ENCODE data around the gene TSHZ1. TPM values are rescaled to one million over a fixed set of nuclear protein-coding genes. Genes with fewer than 3 reads are reported as not detected.

The TSHZ1 gene
- total and polyA plus RNA-seq, 4 donors: 6.2 to 19.9 (median 11.2) TPM

- peak overlapping the region in 1 of 2 donors; percentile 70 for H3K9ac ChIP-seq (ENCODE audit: insufficient read depth in 1 of 2, low read length in 2 of 2)
- no peak overlapping the region for H3K27ac ChIP-seq (ENCODE audit: low read depth in 1 of 2, low read length in 1 of 2)
- no peaks in the 10 kb centered on the region for H3K9me3 ChIP-seq (ENCODE audit: control insufficient read depth in 4 of 4, insufficient read depth in 3 of 4, low read length in 3 of 4)
- peaks cover 7 to 68% (median 22%) of the 10 kb centered on the region in 5 donors for H3K4me1 ChIP-seq (ENCODE audit: control insufficient read depth in 5 of 5, insufficient read depth in 5 of 5, low read length in 5 of 5)
- TF ChIP-seq, protein P1, sequence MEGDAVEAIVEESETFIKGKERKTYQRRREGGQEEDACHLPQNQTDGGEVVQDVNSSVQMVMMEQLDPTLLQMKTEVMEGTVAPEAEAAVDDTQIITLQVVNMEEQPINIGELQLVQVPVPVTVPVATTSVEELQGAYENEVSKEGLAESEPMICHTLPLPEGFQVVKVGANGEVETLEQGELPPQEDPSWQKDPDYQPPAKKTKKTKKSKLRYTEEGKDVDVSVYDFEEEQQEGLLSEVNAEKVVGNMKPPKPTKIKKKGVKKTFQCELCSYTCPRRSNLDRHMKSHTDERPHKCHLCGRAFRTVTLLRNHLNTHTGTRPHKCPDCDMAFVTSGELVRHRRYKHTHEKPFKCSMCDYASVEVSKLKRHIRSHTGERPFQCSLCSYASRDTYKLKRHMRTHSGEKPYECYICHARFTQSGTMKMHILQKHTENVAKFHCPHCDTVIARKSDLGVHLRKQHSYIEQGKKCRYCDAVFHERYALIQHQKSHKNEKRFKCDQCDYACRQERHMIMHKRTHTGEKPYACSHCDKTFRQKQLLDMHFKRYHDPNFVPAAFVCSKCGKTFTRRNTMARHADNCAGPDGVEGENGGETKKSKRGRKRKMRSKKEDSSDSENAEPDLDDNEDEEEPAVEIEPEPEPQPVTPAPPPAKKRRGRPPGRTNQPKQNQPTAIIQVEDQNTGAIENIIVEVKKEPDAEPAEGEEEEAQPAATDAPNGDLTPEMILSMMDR (IDR thresholded peaks at IDR 0.05; ENCODE audit: control extremely low read depth, extremely low read depth): no peak
- no peak for ATAC-seq (ENCODE audit: insufficient read depth, low FRiP score)
- H3K4me3 ChIP-seq: no peak overlapping the region
- H3K36me3 ChIP-seq (ENCODE audit: control insufficient read depth in 4 of 4, insufficient read depth in 4 of 4, low read length in 4 of 4): peaks cover 8 to 24% (median 15%) of the 10 kb centered on the region in 4 donors
- peak in 2 of 3 donors; percentile 53 to 56 for DNase-seq
- H3K27me3 ChIP-seq (ENCODE audit: control insufficient read depth in 3 of 3, insufficient read depth in 3 of 3, low read length in 2 of 3): peaks cover 0 to 3% (median 0%) of the 10 kb centered on the region in 3 donors
- 86 to 91% methylated on average over 6 of the region's 6 CpGs for WGBS, 2 donors
Measured at GRCh38 chr18:75202696-75203365, 7.8 kb upstream of the TSHZ1 start.

GRCh38 chr18:75203416-75204268 is 7.0 kb upstream of the TSHZ1 start:
- H3K36me3 ChIP-seq (ENCODE audit: control insufficient read depth in 4 of 4, insufficient read depth in 4 of 4, low read length in 4 of 4): peaks cover 8 to 26% (median 16%) of the 10 kb centered on the region in 4 donors
- TF ChIP-seq, protein P1 (IDR thresholded peaks at IDR 0.05; ENCODE audit: control extremely low read depth, extremely low read depth): no peak
- peaks cover 7 to 64% (median 22%) of the 10 kb centered on the region in 5 donors for H3K4me1 ChIP-seq (ENCODE audit: control insufficient read depth in 5 of 5, insufficient read depth in 5 of 5, low read length in 5 of 5)
- no peak overlapping the region for H3K4me3 ChIP-seq
- ATAC-seq (ENCODE audit: insufficient read depth, low FRiP score): no peak
- H3K27me3 ChIP-seq (ENCODE audit: control insufficient read depth in 3 of 3, insufficient read depth in 3 of 3, low read length in 2 of 3): peaks cover 0 to 3% (median 0%) of the 10 kb centered on the region in 3 donors
- peak overlapping the region in 1 of 2 donors; percentile 70 for H3K9ac ChIP-seq (ENCODE audit: insufficient read depth in 1 of 2, low read length in 2 of 2)
- DNase-seq: peak; percentile 57 to 81 (median 79)
- 65 to 67% methylated on average over 24 of the region's 24 CpGs for WGBS, 2 donors
- H3K27ac ChIP-seq (ENCODE audit: low read depth in 1 of 2, low read length in 1 of 2): peak overlapping the region in 1 of 2 donors; percentile 47
- H3K9me3 ChIP-seq (ENCODE audit: control insufficient read depth in 4 of 4, insufficient read depth in 3 of 4, low read length in 3 of 4): no peaks in the 10 kb centered on the region

DNA sequence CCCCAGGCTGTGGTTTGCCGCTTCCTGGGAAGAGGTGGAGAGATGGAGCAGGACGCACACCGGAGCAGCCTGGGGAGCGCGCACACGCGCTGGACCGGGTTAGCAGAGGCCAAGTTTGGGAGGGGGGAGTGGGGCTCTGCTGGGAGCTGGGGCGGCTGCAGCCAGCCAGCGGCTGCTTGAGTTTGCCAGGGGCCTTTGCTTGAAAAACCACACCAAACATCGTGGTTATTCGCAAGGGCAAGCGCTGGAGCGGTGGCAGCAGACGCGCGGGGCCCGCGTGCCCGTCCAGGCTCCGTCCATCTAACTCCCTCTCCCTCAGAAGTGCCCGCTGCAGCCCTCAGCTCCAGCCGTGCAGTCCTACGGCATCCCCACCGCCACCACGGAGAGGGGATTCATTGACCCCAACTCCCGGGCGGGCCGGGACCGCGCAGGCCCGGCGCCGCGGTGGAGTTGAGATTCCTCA is 6.3 kb upstream of the TSHZ1 start:
- H3K27ac ChIP-seq (ENCODE audit: low read depth in 1 of 2, low read length in 1 of 2): peak overlapping the region in 1 of 2 donors; percentile 38
- ATAC-seq (ENCODE audit: insufficient read depth, low FRiP score) (no peak), DNase-seq (peak; percentile 50 to 78 (median 69))
- no peaks in the 10 kb centered on the region for H3K9me3 ChIP-seq (ENCODE audit: control insufficient read depth in 4 of 4, insufficient read depth in 3 of 4, low read length in 3 of 4)
- H3K9ac ChIP-seq (ENCODE audit: insufficient read depth in 1 of 2, low read length in 2 of 2): peak overlapping the region in 1 of 2 donors; percentile 44
- H3K36me3 ChIP-seq (ENCODE audit: control insufficient read depth in 4 of 4, insufficient read depth in 4 of 4, low read length in 4 of 4): peaks cover 8 to 26% (median 16%) of the 10 kb centered on the region in 4 donors
- peak overlapping the region; percentile 28 for H3K4me3 ChIP-seq
- peaks cover 0 to 3% (median 0%) of the 10 kb centered on the region in 3 donors for H3K27me3 ChIP-seq (ENCODE audit: control insufficient read depth in 3 of 3, insufficient read depth in 3 of 3, low read length in 2 of 3)
- H3K4me1 ChIP-seq (ENCODE audit: control insufficient read depth in 5 of 5, insufficient read depth in 5 of 5, low read length in 5 of 5): peaks cover 7 to 57% (median 22%) of the 10 kb centered on the region in 5 donors
- TF ChIP-seq, protein P1 (IDR thresholded peaks at IDR 0.05; ENCODE audit: control extremely low read depth, extremely low read depth): no peak
- 16 to 39% methylated on average over 35 of the region's 35 CpGs for WGBS, 2 donors
